Measurements from ENCODE around the gene KDR. TPM values are rescaled to one million over a fixed set of nuclear protein-coding genes. Genes with fewer than 3 reads are reported as not detected.

The KDR gene
- total RNA-seq, 1 donor from 2014 or later: 22.9 TPM

DNA sequence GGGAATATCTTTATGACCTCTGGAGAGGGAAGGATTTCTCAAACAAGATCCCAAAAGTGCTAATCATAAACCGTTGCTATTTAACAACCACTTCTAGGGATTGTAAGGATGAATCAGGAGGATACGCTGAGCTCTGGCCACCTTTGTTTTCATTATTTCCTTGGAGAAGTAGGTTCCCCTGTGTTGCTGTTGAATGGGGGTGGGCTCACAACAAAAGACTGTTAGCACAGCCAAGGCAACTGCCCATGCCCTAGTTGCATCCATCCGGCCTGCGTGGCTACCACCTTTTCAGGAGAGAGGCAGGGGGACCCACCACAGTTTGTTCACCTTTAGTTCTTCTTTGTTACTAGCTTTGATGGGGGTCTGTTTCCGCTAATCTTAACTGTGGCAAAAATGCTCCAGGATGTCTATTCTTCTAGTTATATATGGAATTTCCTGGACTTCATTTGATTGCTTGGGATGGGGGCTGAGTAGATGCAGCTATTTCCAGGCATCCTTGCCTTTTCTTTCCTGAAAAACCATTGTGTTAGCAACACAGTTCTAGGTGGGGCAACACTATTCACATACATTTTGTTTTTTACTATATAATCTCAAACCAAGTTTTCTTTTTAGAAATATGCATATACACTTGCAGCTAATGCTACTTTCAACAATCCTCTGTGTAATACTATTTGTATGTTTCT lies 95.4 kb downstream of the KDR start:
- intact Hi-C loops (cut with DNase I): no loop called here
- H3K27me3 ChIP-seq: no peaks in the 10 kb centered on the region
- no peak overlapping the region for H3K4me3 ChIP-seq
- no peak for DNase-seq (ENCODE audit: low spot score in 2 of 2)
- no peaks in the 10 kb centered on the region for H3K4me1 ChIP-seq
- no peak overlapping the region for H3K27ac ChIP-seq
- TF ChIP-seq CTCF (IDR thresholded peaks at IDR 0.05): no peak
- H3K9me3 ChIP-seq: no peaks in the 10 kb centered on the region
- no peaks in the 10 kb centered on the region for H3K36me3 ChIP-seq

- no peak for DNase-seq (ENCODE audit: low spot score in 2 of 2)
- Histone ChIP-seq H3K36me3 (no peaks in the 10 kb centered on the region), H3K9me3 (no peaks in the 10 kb centered on the region), H3K27ac (no peak overlapping the region), H3K4me1 (no peaks in the 10 kb centered on the region), H3K4me3 (no peak overlapping the region), H3K27me3 (no peaks in the 10 kb centered on the region)
- TF ChIP-seq CTCF (IDR thresholded peaks at IDR 0.05): no peak
- intact Hi-C loops (cut with DNase I): no loop called here
Observed at GRCh38 chr4:55029321-55029720, 96.1 kb downstream of the KDR start.

Other genes starting within 250 kb of the KDR start
- gene SRD5A3, start 220.6 kb upstream of the KDR start, total RNA-seq: 6.8 TPM